Pancreas (tissue), 10 donors: ENCODE data around the gene JAM3. TPM values are rescaled to one million over a fixed set of nuclear protein-coding genes. Genes with fewer than 3 reads are reported as not detected.
A peak's percentile ranks its signal among the peaks of the same experiment; 100 is the strongest.

ENCODE experiments used
- ATAC-seq, 4 donors: fragments of 200-7000 bp; cut with Tn5 transposase; one replicate each; pipeline versions ENCODE4 v1.8.0 to v1.9.1; 2020; ENCODE audit warnings: mild to moderate bottlenecking in 4 of 4, moderate library complexity in 4 of 4
- DNase-seq, 6 donors: peaks; one replicate each; pipeline ENCODE4 v3.0.0-alpha.2; 2020
- FAIRE-seq: peaks from 2 replicates; lab custom pipeline; 2012; peaks lifted over from hg19 to GRCh38; lab: Jason Lieb, UNC
- H3K27ac ChIP-seq, 4 donors: fragments of 200-600 bp; sonication (generic); 1 replicate in 3 of 4; 2 replicates in 1 of 4; pipeline versions ENCODE4 v1.5.0 to v1.8.0; 2020
- H3K27me3 ChIP-seq, 4 donors: fragments of 200-600 bp; one replicate each; pipeline ENCODE4 v1.8.0; 2021
- H3K36me3 ChIP-seq, 3 donors: fragments of 200-600 bp; sonication (generic) in 1 of 3; one replicate each; pipeline versions ENCODE4 v1.5.0 to v1.8.0; 2020 to 2021
- H3K4me1 ChIP-seq, 3 donors: fragments of 200-600 bp; one replicate each; pipeline ENCODE4 v1.8.0; 2021
- H3K4me3 ChIP-seq, 4 donors: fragments of 200-600 bp; sonication (generic) in 2 of 4; one replicate each; pipeline versions ENCODE4 v1.5.0 to v1.8.0; 2020 to 2021
- H3K9me3 ChIP-seq, 4 donors: fragments of 200-600 bp; one replicate each; pipeline ENCODE4 v1.8.0; 2021
- WGBS, 2 donors: extraction: QIAGEN DNeasy Blood & Tissue Kit; methylation state at CpG; one replicate each; pipeline ENCODE4 v1.1.7; 2013; 5-methylcytosine and 5-hydroxymethylcytosine counted together
- intact Hi-C, 3 donors: fragments of 100-400 bp; cut with DNase I; formaldehyde crosslinking; loops; one replicate each; pipeline versions ENCODE4 v1.11.1 to v1.14.2; 2022
- polyA plus RNA-seq, 2 donors: library from polyadenylated mRNA; stranded (reverse); fragments of 200-250 nt; gene quantifications; one replicate each; pipeline ENCODE4 v1.2.3, GENCODE V29; 2013
- total RNA-seq, 6 donors: library from RNA; stranded (reverse); fragmentation: NEBNext Ultra II Directional in 4 of 6; extraction: Animal tissue kit (Norgen Biotek cat#: 25700) in 4 of 6; gene quantifications; one replicate each; pipeline versions ENCODE4 v1.2.1 to v1.2.4, GENCODE V29; 2021 to 2023
- TF ChIP-seq, protein P1 (sequence below), 4 donors: fragments of 200-600 bp; sonication (generic) in 3 of 4; IDR thresholded peaks; one replicate each; pipeline versions ENCODE4 v1.5.0 to v1.8.0; 2021; ENCODE audit warnings: antibody characterized with exemption in 4 of 4
- donor health status: healthy with polysubstance abuse.
- donor health status: DM: no; HTN: no; CAD: no; lungs with moderate emphysema.
- donor health status: DM: no; HTN: no; CAD: no.
- donor health status: control.
- donor health status: control.
- donor health status: Bipolar disorder and iron deficiency.
- donor health status: DM: yes; HTN: yes; CAD: no.
- donor health status: DM: no; HTN: no; CAD: no.
- donor health status: DM: no; HTN: no; CAD: no.
- donor health status: DM: yes; HTN: yes; CAD: no.

Gene JAM3
- total and polyA plus RNA-seq, 8 donors = 1.7 to 11.0 (median 4.2) TPM

DNA sequence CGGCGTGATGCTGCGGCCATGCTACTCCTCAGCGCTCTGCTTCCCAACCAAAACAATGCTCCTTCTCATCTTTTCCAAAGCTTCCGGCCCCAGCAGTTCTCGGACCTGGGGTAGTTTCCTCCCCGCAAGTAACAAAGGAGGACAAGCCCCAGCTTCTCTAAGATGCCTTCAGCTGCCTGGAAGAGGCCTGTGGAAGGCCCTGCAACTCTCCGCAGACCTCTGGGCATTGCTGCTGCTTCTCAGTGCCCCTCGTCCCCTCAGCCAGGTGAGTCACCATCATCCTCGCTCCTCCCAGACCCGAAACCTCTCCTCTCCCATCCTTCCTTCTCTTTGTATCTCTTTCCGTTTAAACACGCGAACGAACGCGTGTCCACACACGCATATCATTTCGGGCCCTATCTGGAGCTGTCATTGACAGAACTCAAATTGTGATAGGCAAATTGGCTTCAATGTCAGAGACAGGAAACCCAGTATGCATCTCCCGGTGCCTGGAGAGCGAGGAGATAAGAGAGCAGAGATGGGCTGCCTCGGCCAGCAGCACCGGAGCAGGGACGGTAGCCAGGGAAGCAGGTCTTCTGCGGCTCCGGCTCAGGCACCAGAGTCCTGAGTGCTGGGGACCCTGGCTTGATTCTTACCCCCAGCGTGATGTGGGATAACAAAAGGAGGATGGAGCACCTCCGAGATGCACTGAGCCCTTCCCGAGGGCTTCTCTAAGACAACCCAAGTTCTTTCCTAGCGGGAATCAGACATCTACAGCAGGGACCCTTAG lies 22.0 kb upstream of the JAM3 start:
- peaks cover 0 to 5% (median 0%) of the 10 kb centered on the region in 4 donors for H3K27me3 ChIP-seq
- ATAC-seq (no peak), FAIRE-seq (no peak), DNase-seq (peak in 2 of 6 donors; percentile 17 to 26)
- intact Hi-C loops = no loop called here
- H3K27ac ChIP-seq = no peak overlapping the region
- no peaks in the 10 kb centered on the region for H3K36me3 ChIP-seq
- H3K4me1 ChIP-seq = peaks cover 0 to 4% (median 0%) of the 10 kb centered on the region in 3 donors
- no peaks in the 10 kb centered on the region for H3K9me3 ChIP-seq
- H3K4me3 ChIP-seq = no peak overlapping the region
- TF ChIP-seq, protein P1, sequence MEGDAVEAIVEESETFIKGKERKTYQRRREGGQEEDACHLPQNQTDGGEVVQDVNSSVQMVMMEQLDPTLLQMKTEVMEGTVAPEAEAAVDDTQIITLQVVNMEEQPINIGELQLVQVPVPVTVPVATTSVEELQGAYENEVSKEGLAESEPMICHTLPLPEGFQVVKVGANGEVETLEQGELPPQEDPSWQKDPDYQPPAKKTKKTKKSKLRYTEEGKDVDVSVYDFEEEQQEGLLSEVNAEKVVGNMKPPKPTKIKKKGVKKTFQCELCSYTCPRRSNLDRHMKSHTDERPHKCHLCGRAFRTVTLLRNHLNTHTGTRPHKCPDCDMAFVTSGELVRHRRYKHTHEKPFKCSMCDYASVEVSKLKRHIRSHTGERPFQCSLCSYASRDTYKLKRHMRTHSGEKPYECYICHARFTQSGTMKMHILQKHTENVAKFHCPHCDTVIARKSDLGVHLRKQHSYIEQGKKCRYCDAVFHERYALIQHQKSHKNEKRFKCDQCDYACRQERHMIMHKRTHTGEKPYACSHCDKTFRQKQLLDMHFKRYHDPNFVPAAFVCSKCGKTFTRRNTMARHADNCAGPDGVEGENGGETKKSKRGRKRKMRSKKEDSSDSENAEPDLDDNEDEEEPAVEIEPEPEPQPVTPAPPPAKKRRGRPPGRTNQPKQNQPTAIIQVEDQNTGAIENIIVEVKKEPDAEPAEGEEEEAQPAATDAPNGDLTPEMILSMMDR (IDR thresholded peaks at IDR 0.05) = no peak
- 60 to 70% methylated on average over 30 of the region's 30 CpGs for WGBS, 2 donors

DNA sequence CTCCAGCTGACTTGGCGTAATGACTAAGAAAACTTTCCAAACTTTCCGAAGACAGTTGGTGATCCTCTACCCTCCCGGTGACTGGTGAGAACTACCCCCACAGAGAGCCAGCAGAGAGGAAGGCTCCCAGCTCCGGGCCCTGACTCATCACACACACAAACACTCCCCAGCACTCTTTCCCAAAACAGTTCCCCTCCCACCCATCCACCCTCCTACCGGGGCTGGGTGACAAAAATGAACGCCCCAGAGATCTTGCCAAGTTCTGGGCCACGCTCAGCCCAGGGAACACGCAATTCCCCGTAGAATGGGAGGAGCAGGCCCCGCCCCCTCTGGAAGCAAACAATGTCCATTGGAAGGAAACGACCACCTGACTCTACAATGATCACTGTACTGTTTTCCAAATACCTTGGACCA lies 21.3 kb upstream of the JAM3 start:
- Histone ChIP-seq H3K4me3 (no peak overlapping the region), H3K27ac (no peak overlapping the region), H3K27me3 (peaks cover 0 to 5% (median 0%) of the 10 kb centered on the region in 4 donors), H3K36me3 (no peaks in the 10 kb centered on the region), H3K9me3 (no peaks in the 10 kb centered on the region), H3K4me1 (peaks cover 0 to 4% (median 0%) of the 10 kb centered on the region in 3 donors)
- TF ChIP-seq, protein P1 (IDR thresholded peaks at IDR 0.05) = no peak
- intact Hi-C loops = no loop called here
- DNase-seq (peak in 2 of 6 donors; percentile 24 to 48), ATAC-seq (peak in 1 of 4 donors; percentile 25), FAIRE-seq (no peak)
- WGBS, 2 donors = 28 to 29% methylated on average over 11 of the region's 11 CpGs

DNA sequence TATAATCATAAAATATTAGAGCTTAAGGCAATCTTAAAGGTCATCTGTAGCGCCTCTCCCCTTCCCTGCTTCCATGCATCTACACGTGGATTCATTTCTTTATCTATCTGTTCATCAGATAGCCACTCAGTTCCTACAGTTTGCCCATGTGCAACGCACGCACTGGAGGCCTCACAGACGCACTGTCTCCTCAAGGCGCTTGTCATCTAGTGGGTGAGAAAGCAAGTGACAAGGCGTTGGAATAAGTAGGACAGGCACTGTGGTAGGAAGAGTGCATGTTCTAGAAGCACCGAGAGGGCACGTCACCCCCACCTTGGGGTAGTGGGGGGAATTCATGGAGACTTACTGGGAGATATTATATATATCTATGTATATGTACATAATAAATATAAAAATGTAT lies 20.8 kb upstream of the JAM3 start:
- DNase-seq (peak in 1 of 6 donors; percentile 13), FAIRE-seq (no peak), ATAC-seq (no peak)
- H3K9me3 ChIP-seq = no peaks in the 10 kb centered on the region
- H3K36me3 ChIP-seq = no peaks in the 10 kb centered on the region
- H3K4me1 ChIP-seq = peaks cover 0 to 4% (median 0%) of the 10 kb centered on the region in 3 donors
- intact Hi-C loops = no loop called here
- no peak overlapping the region for H3K27ac ChIP-seq
- 52 to 62% methylated on average over 9 of the region's 9 CpGs for WGBS, 2 donors
- TF ChIP-seq, protein P1 (IDR thresholded peaks at IDR 0.05) = no peak
- H3K27me3 ChIP-seq = peaks cover 0 to 5% (median 0%) of the 10 kb centered on the region in 4 donors
- no peak overlapping the region for H3K4me3 ChIP-seq

DNA sequence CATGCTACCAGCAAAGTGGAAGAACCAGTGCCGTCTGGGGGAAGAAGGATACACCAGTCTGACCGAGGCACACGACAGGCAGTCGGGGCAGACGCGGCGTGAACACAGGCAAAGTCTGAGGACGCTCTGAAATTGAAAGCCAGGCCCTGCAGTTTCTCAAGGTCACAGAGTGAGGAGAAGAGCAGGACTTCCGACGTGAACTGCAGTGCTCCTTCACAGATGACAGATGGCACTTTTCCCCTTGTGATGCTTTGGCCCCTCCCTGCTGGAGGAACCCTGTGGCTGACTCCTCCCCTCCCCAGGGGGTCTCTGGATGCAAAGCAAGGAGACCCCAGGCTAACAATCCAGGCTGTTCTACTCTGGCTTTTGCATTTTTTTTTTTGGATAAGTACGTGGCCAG lies 19.6 kb upstream of the JAM3 start:
- H3K9me3 ChIP-seq = no peaks in the 10 kb centered on the region
- ATAC-seq (no peak), FAIRE-seq (no peak), DNase-seq (peak in 2 of 6 donors; percentile 18 to 21)
- intact Hi-C loops = no loop called here
- no peaks in the 10 kb centered on the region for H3K36me3 ChIP-seq
- WGBS, 2 donors = 8 to 10% methylated on average over 11 of the region's 11 CpGs
- peaks cover 0 to 4% (median 0%) of the 10 kb centered on the region in 3 donors for H3K4me1 ChIP-seq
- no peak overlapping the region for H3K4me3 ChIP-seq
- no peak overlapping the region for H3K27ac ChIP-seq
- peaks cover 0 to 5% (median 0%) of the 10 kb centered on the region in 4 donors for H3K27me3 ChIP-seq
- TF ChIP-seq, protein P1 (IDR thresholded peaks at IDR 0.05) = no peak
